ENCODE results near the gene NRXN3.

NRXN3 gene

DNA sequence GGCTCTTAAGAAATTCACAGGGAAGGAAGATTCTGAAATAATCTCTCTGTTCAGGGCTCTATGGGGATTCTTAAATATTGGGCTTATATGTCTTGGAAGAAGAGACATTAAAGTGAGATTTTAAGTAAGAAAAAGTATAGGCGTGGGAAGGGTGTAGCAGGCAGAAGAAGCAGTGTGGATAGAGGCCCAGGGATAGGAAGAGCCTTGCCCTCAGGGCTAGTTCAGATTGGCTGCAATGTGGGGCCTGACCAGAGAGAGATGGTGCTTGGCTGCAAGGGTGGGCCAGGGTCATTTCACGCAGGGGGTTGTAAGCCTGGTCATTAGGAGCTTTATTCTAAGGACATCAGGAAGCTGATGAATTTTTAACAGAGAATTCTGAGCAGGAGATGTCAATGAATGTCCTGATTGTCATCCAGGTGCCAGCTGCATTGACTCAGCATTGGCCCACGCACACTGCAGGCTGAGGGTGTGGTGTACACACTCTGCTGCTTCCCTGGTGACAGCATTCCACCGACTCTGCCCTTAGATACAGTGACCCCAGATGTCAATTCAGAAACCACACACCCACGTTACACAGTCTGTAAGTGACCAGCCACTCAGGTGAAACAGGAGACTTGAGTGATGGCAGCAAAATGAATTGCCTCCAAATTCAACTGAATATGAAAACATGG lies 582.5 kb downstream of the NRXN3 start:
- no peak for DNase-seq

DNA sequence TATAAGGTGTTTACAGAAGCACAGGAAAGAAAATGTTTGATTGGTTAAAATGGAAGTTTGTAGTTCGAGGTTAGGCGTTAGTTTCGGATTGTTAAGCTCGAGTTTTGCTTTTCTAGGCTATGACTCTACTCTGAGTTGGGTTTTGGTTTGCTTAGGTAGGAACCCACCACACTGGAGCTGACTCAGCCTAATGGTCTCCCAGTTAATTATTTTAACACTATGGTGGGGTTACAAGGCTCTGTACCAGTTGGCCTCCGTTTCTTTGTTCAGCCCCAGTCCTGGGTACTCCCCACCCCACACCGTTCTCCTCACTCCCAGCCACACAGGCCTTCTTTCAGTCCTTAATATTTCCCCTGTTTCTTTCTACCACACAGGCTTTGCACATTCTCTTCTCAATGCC lies 583.9 kb downstream of the NRXN3 start:
- DNase-seq: no peak

DNA sequence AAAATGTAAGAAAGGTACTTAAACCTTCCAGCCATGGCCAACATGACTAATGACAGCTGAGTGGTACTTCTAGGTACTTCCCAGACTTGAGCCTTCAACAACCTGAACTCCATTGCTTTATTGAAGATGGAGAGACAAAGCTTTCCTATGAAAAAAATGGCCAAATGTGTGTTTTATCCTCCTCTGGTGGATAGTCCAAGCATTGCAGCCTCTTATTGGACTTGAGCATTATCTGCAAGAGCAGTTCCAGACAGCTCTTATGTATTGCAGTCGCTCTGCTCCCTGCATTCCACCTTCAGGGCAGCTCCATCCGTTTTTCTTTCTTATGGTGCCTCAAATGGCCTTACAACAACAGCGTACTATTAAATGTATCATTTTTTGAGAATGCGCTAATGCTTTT lies 588.2 kb downstream of the NRXN3 start:
- no peak for DNase-seq

DNA sequence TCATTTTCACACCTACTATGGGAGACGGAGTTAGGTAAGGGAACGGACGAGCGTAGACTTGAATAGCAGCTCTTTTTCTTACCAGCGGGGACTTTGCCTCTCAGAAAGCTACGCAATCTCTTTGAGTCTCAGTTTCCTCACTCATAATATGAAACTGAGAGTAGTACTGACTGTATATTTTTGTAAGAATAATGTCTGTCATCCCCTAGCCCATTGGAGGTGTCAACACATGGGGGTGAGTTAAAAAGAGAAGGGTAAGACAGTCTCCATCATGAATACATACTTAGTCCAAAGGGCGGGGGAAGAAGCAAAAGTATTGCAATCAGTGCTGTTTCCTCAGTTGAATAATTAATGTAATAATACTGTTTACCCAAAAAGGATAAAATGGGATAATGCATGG lies 592.2 kb downstream of the NRXN3 start:
- DNase-seq: no peak

DNA sequence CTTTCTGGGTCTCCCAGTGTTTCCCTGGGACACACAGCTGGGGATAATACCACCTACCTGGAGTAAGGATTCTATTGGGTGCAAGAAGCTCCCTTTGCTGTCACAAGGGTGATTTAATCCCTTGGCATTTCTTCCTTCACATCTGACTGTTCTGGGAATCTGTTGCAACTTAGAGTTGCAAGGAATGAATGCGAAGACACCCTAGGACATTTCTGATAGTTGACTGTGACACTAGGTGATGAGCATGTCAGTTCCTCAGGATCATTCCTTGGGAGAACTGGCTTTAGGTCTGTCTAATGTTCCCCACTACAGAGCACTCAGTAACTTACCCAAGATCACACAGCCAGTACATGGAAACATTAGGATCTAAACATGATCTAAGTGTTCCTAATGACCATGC lies 593.6 kb downstream of the NRXN3 start:
- no peak for DNase-seq

DNA sequence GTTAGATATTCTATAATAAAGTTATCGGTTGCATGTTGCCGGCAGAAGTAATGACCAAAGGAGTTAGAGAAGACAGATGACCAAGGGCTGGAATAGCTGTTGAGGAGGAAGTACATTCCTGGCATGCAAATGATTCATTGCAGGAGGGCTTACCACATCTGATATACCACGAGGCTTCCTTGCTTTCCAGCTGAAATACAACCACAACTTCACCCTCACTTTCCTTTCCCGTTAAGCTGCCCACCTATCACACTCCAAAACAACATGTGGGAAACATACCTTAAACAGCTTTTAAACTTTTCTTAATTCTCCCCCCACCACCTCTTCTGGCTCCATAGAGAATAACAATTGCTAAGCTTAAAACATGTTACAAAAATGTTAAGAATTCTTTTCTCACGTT lies 594.1 kb downstream of the NRXN3 start:
- no peak for DNase-seq

DNA sequence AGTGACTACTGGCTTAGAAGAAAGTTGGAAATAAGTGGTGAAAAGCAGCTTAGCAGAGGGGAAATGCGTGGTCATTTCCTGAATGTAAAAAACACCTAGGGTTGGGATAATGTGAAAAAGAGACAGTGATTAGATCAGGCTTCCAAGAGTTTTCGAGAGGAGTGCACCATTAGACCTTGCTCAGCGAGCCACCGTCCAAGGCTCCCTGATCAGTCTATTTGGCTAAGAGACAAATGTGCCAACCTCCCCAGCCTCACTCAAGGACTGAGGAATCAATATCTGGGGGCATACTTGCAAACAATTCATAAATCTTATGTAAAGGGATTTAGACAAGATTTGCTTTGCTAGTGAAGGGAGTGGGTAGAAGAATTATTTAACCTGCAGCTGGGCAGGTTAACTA lies 594.5 kb downstream of the NRXN3 start:
- DNase-seq: no peak

DNA sequence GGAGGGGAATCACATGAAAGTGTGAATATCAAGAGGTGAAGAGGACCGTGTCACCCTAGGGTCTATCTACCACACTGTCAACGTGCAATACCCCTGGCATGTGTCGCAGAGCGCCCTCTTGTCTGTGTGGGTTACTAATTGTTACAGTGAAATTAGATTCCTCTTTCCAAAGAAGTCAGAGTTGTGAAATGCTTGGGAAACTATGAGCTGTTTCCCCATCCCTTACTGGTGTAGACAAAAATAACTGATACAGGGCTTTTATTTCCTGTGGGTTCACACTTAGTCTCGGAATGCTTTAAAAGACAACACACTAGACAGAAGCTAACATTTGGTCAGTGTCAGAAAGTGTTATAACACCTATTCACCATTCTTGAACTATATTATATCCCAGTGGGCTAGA lies 597.3 kb downstream of the NRXN3 start:
- DNase-seq: no peak

DNA sequence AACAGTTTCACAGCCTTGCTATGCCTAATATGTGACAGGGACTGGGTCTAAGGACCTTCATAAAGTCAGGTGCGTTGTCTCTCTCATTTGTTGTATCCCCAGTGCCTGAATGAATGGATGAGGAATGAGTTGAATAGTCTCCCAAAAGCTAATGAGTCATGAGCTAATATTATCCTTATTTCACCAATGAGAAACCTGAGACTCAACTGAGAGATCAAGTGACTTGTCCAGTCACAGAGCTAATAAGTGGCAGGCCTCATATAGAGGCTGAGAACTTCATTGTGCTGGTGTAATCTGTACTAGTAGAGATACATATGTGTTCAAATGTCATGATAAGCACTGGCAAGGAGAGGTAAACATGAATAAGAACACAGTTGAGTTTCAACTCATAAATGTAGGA lies 612.4 kb downstream of the NRXN3 start:
- no peak for DNase-seq

DNA sequence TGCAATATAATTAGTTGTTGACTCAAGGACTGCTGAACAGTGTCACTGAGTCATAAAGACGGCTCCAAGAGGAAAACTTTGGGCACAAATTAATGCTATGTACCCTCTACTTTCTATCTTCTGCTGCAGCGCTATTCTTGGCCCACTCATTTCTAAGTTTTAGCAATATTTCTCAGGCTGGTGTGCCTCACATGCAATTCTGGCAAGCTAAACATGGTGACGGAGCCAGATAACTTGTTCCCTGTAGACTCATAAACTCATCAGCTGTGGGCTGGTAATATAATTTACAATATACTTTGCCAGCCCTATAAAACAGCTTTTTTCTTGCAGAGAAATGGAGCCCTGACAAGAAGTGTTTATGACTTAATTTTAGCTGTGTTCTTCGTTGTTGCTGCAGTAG lies 615.1 kb downstream of the NRXN3 start:
- DNase-seq: no peak

DNA sequence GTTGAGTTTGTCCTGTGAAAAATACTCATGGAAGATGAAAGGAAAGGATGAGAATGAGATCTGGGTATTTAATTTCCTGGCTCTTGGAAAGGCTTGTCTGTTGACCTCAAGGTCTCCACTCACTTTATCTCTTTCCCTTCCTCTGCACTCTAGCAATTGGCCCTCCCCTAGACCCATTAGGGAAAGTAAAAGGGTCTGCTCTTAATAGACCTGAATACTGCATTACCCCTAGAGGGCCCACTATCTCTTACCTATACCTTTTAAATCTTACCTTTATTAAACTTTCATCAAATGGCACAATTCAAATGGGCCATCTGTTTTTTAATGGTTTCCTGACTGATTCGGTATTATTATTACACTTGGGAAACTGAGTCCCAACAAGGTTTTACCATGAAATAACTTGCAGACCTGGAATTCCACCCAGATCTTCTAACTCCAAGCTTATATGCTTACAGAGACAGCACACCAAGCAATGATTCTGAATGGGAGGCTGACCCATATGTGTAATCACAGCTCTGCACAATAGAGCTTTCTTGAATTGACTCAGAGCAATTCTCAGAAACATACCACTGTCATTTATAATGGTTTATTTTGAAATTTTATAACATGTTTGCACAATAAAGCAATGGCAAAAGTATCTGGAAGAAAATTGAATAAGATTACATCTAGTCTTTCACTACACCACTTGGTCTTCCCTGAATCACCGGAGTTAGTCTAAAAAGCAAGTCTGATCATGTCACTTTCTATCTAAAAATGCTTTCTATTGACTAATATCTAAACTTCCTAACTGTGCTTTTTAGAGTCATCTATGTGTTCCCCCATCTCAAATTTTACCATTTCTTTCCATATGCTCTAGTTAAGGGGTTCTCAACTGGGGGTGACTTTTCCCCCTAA lies 618.5 kb downstream of the NRXN3 start:
- DNase-seq: no peak

DNA sequence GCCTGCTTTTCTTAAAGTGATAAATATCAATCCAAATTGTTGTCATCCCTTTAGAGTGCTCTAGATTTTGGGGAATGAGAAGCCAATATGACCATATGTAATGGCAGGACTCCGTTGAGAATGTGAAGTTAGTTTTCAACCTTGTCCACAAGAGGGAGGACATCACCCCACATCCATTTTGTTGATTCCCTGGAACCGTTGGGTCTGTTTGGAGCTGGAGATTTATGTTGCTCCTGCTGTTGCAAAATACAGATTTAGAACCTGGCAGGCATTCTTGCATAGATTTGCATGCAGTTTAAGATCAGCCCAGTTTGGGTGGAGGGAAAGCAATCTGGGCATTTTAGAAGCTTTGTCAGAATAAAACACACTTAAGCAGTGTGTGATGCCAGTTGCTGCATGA lies 620.1 kb downstream of the NRXN3 start:
- DNase-seq: no peak

DNA sequence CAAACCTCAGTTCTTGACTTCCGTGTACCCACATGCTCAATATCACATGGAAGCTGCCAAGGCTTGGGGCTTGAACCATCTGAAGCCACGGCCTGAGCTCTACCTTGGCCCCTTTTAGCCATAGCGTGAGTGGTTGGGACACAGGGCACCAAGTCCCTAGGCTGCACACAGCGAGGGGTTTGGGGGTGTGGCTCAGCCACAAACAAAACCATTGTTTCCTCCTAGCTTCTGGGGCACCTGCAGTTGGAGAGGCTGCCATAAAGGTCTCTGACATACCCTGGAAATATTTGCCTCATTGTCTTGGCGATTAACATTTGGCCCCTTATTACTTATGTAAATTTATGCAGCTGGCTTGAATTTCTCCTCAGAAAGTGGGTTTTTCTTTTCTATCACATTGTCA lies 628.6 kb downstream of the NRXN3 start:
- DNase-seq: no peak

DNA sequence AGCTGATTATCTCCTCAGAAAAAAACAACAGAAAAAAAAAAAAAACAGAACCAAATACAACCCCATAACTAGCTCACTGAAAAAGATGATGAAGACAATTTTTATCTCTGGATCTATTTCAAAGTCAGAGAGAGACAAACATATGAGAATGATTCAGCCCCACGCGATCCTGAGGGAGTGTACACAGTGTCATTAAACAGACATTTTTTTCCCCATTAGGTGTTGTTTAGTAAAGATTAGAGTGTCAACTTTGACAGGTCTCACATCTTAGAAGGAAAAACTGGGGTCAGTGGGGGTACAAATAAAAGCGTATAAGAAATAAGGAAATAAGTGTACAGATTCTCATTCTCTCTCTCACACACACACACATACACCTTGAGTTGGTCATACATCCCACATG lies 635.4 kb downstream of the NRXN3 start:
- DNase-seq: no peak

DNA sequence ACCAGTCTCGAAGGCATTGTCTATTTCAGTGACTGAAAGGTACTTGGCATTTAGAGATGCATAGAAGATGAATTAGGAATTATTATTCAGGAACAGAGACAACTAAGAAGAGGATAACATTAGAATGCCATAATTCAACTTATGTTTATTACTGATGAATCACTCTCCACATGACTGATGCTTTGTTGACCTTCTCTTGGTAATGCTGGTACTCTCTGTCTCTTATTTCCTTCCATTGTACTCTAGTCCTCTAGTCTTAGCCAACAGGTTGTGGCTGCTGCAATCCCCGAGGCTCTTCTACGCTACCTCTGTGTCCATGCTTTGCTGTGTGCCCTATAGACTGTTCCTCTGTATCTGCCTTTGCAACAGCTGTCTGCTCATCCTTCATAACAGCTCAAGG lies 652.9 kb downstream of the NRXN3 start:
- DNase-seq: no peak

DNA sequence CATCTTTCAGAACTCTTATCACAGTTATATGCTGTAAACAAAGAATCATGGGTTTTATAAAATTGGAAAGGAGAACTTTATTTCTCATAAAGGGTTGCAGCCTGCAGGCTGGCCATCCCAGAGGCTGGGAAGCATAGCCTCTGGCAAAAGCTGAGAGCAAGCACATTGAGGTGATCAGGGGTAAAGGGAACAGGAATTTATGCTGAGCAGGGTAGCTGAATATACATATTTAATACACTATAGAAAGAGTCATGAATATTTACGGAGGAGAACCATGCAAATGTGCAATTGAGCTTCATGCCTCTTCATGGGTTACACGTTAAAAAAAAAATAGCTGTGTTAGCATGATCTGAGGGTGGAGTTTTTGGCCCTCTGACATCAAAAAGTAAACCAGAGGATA lies 653.3 kb downstream of the NRXN3 start:
- no peak for DNase-seq

DNA sequence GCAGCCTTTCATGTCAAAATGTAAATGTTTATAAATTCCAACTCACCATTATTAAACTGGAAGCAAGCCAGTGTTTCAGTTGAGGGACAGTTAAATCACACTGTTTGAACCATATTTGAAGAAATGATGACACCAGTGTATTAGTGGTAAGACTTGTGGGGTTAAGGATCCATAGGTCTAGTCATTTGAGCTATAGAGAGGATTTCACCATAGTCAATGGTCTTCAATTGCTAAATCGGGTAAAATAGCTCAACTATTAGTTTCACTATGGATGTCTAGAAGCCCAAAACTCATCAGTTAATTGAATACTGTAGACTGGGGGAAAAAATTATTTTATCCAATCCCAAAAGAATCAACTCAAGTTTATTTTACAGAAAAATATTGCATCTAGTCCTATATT lies 659.1 kb downstream of the NRXN3 start:
- no peak for DNase-seq

DNA sequence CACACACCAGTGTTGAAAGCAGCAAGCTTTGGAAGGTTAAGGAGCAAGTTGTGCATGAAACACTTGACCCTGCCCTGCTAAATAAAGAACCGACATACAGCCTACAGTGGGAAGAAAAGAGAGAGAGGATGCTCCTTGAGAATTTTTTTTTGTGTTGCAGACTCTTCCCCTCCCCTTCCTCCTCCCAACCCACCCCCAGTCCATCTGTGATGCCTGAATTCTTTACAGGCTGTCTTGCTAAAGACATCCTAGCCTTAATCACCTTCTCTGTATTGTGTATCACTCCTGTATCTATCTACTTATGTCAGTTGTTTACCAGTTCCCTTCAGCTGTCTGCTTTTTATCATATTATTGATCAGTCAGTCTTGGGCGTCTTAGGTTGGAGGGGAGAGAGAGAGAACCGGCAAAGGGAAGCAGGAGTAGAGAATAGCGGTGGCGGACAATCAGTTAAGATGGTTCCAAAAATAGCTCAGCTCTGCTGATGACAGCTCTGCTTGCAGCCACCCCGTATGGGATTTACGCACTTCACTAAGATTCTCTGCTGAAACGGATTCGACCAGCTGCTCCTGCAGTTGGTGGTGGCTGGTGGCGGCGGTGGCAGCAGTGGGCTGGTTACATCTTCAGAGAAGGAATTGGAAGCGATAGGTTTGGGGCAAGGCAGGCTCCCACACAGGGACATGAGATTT lies 664.7 kb downstream of the NRXN3 start:
- DNase-seq: no peak

DNA sequence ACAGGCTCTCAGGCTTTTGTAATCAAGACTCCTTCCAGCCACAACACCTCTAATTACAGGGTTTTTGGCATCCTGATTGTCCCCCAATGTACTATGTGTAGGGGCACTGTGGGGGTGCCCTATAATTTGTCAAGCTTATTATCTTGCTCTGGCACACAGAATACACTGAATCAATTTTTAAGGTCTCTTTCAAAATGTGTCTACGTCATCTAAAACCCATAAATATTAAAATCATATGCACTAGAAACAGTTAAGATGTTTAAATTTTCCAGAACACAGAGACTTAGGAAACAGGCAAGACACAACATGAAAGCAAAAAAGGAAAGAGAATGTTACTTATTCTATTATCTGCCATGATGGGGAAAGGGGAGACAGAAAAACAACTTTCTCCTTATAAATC lies 665.7 kb downstream of the NRXN3 start:
- DNase-seq: no peak

DNA sequence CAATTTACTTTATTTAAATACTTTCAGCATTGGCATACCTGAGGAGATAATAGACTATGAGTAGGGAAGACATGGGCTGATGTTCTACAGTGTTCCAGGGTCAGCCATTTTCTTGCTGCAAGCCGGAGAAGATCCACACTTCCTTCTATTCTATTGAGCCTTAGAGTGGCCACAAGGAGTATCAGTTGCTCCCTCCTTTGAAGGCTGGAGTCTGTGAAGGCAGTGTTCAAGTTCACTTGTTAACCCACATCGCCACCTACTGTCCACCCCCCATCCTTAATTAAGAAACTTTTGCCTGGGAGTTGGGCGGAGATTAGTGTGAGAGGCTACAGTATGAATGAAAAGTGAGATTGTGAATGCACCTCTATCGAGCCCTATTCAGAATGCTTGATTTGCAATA lies 666.6 kb downstream of the NRXN3 start:
- DNase-seq: no peak

DNA sequence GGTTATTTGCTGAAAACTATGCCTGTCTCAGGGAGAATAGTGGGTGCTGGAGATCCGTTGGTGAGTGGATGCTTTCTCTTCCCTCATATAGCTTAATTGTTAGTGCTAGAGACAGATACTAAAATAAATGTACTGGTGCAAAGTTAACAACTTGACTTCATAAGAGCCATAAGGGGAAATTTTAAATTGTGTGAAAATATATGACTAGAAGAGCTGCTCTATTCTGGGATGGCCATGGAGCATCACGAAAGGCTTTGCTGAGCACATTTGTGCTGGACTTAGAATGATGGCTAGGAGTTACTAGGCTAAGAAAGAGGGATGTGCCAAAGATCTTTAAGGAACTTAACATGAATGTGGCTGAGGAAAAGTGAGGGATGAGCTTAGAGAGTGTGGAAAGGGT lies 668.8 kb downstream of the NRXN3 start:
- DNase-seq: no peak

DNA sequence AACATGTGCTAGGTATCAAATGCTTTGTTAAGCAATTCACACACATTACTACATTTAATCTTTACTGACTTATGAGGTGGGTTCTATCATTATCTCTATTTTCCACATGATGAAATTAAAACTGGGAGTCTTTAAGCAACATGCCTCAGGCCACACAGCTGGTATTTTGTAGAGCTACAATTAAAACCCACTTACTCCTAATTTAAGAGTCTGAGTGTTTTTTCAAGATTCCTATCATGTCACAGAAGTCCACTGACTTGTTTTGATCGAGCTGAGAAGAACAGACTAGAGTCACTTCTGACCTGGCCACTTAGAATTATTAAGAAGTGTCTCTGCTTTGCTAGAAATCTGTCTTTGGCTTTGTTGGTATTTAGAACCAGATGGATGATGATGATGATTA lies 670.7 kb downstream of the NRXN3 start:
- DNase-seq: no peak

DNA sequence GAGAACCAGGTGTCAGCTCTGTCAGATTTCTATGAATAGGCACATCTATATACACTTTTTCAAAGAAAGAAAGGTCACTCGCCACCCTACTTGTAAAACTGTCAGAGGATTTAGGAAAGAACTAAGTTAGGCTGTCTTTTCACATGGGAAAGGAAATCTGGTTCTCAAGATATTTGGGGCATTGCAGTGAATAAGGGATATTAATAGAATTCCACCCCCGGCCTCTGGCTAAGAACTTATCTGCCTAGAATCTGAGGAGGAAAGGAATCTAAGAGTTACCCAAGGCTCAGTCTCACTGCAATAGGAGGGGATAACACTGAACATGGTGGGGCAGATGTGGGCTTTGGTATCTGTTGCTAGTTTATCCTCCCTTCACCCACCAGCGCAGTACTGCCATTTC lies 677.6 kb downstream of the NRXN3 start:
- no peak for DNase-seq

DNA sequence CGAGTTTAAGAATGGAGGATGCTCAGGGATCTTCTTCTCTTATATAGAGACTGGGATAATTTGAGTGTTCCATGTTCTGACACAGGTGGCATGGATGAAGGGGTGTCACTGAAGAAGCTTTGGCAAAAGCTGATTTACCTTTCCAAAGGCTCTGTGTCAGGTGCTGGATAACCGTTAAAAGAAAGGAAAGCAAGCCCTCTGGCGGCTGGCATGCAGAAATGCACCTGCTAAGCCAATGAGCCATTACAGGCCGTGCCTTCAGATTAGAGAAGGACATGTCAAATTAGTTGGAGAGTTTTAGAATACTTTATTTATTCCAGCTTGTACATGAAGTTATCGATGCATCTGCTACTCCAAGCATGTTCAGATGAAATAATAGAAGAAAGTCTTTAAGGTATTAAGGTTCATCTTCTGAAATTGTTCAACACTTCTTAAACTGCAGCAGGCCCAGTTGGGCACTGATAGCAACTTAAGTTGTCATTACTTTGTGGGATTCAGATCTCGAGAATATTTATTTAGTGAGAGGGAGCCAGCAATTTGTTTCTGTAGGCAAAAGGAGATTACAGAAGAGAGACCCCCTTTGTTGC lies 678.2 kb downstream of the NRXN3 start:
- DNase-seq: no peak
